GM18502 (cell line): ENCODE results near the gene GDF7.
A peak's percentile ranks its signal among the peaks of the same experiment; 100 is the strongest.

Source experiments
- ATAC-seq: cut with Tn5 transposase; IDR thresholded peaks from one replicate; pipeline ENCODE4 v1.9.1; 2021; ENCODE audit warnings: mild to moderate bottlenecking; ENCODE audit not compliant: unreplicated experiment, poor library complexity

Gene GDF7

DNA sequence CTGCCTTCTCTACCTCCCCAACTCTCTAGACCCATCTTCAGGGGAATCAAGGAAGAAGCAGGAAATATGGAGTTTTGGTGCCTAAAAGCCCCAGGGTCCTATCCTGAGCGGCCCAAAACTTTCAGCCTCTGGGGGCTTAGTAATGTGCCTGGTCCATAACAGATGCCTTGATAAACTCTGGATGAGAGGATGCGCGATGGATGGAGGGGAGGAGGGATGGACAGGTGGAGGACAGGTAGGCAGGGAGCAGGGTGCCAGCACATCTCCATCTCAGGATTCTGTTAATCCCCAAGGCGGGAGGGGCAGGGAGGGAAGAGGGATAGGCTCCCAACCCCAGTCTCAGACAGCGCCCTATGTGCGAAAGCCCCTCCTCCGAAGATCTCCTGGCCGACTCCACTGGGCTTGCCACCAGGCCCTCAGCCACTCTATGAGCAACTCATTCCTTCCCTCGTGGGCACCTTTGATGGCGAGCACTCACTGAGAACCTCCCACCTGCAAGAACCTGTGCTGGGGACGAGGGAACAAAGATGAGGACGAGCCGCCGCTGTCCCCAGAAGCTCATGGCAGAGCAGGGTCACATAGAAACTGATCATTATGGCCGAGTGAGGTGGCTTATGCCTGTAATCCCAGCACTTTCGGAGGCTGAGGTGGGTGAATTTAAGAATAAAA, 39.1 kb upstream of the GDF7 start:
- no peak for ATAC-seq

GRCh38 chr2:20629181-20629580, 37.8 kb upstream of the GDF7 start:
- ATAC-seq = no peak

- ATAC-seq = no peak
Measured at GRCh38 chr2:20629581-20630171, 37.3 kb upstream of the GDF7 start.

DNA sequence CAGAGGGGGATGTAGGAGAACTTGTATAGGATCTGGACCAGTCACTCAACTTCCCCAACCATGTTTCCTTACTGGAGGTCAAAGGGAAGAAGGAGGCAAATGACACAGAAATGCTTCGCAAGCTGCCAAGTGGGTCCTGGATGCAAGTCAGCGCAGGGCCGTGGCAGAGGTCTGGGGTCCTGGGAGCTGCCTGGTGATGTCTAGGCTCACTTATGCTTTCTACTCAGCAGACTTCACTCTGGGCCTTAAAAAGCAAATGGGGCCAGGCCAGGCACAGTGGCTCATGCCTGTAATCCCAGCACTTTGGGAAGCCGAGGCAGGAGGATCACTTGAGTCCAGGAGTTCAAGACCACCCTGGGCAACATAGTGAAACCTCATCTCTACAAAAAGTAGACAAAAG, 36.0 kb upstream of the GDF7 start:
- no peak for ATAC-seq

DNA sequence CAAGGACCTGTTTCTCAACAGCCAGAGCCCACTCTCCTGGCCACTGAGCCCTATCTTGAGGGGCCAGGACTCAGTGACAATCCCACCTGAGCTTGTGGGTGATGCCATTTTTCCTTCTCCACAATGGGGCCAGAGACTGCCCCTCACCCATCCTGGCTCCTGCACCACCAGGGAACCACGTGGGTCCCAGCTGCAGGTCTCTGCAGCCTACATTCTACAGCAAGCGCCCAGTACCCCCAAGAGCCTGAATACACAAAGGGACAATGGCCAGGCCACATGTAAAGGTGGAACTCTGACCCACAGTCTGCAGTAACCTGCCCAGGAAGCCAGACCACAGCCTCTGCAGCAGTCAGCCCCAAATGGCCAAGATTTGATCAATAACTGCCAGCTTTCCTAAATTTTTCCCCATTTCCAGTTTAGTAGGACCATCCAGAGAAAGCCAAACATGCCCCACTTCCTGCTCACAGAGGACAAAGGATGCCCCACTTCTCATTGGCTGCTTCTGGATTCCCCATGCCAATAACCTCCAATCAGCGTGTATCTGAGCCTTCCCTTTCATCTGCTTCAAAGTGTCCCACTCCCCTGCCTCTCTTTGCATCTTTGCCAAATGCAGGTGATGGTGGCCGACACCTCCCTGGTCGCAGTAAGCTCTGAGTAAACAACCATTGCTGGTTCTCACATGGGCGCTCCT, 35.2 kb upstream of the GDF7 start:
- no peak for ATAC-seq

DNA sequence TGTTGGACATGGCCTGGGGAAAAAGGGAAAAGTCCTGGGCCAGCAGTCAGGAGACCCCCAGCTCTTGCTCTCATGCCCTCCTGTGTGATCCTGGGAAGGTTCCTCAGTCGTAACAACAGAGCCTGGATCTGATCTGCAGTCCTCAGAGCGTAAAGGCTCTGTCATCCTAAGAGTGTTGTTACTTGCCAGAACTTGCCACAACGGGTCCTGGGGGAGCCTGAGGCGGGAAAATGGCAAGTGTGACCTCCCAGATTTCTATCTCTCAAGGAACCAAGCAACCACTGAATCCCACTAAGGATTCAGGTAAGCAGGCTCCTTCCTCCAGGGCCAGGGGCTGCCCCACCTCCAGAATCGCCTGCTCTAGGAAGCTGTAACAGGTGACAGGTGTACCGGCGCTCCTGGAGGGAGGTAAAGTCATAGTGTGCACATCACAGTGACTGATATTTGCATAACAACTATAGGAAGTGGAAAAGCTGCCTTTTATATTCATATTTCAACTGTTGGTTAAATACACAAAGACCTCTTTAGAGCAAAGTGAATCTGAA, 34.4 kb upstream of the GDF7 start:
- peak; percentile 34 for ATAC-seq

- peak; percentile 46 for ATAC-seq
Measured at GRCh38 chr2:20633001-20633400, 33.9 kb upstream of the GDF7 start.

DNA sequence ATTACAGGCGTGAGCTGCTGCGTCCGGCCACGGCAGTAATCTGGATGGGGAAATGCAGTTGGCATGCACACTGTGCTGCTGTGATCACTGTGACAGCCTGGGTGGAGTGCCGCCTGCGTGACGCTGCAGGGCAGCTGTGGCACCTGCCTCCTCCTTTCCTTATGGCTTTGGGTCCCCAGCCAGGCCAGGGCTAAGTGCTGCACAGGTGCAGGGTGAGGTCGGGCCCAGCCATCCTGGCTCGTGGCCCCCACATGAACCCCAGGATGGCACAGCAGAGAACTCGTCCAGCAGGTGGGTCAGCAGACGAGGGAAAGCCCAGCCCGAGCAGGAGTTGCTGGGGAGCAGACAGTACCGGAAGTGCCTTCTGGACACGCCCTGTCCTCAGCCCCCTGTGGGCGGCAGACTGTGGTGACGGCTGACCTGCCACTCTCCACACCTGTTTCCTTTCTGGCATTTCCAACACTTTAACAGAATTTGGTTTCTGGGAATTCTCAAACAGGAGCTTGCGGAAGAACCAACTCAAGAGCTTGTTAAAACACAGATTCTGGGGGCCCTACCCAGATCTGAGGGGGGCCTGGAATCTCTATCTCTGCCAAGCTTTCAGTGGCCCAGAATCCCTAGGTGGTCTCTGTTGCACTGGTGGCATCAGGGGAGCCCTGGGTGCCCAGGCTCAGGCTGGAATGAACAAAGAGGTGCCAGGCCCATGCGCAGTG, 33.0 kb upstream of the GDF7 start:
- no peak for ATAC-seq

DNA sequence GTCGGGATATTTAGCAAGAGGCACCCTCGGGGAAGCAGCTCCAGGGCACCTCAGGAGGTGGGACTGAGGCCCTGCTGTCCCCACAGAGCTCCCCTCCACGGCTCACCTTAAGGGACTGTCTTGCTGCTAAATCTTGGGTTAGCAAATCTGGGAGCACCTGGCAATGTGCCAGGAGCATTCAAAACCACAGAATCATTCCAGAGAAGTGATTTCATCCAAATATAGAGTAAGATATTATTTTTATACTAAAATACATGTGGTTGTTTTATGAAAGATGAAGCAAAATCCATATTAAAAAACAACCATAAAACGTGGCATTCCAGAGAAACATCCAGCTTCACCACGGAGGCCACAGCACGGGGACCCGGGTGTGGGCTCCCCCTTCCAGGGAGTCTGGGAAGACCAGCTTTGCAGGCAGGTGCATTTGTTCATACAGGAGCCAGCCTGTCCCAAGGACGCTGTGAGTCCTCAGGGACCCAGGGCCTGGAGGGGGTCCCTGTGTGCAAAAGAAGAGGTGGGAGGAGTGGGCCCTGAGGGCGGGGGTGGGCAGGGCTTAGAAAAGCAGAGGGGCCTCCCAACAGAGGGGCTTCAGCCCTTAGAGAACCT, 32.3 kb upstream of the GDF7 start:
- no peak for ATAC-seq

DNA sequence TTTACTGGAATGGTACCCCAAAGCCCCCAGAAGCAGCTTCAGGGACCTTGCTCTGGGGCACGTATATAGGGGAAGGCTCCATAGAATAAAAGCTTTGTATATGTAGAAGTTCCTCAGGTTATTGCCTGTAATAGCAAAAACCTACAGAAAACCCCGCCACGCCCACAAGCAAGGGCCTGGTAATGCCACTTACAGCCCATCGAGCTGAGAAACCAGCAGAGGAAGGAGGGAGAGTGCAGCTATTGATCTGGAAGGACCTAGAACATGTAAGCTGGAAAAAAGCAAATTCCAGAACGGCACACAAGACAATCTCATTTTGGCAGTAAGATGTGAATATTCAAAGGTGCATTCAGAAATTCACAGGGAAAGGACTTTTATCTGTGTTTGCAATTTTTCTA, 31.8 kb upstream of the GDF7 start:
- no peak for ATAC-seq

DNA sequence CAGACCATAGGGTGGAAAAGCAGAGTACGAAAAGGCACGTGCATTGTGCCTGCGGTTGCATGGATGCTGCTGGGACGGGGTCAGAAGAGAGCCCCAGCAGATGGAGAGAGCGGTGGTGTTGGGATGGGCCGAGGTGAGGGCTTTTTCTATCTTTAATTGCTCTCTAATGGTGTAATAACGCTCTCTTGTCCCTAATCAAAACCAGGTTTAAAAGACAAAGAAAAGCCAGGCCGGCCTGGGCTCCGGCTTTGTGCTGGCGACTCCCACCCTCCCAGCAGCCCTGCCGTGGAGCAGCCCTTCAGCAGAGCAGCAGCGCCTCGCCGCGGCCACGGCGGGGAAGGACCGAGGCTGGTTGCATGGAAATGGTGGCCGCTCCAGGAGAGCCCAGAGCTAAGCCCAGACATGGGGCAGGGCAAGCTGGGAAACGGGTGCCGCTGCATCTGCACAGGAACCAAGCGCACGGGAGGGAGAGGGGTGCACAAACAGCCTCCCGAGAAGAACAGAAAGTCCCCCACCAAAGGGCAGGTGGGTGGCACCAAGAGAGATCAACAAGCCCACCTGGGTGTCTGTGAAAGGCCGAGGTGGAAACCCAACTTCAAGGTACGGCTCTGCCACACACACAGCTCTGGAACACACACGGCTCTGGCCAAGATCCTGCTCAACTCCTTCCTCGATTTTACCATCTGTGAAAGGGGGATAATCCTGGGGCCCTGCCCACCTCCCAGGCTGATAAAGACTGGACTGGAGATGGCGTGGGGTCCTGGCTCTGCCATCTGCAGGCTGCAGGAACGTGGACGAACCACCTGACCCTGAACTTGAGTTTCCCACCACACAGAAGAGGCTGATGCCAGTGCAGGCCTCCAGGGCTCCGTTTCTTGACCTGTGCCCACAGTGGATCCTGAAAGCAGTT, 31.0 kb upstream of the GDF7 start:
- ATAC-seq = peak; percentile 88

DNA sequence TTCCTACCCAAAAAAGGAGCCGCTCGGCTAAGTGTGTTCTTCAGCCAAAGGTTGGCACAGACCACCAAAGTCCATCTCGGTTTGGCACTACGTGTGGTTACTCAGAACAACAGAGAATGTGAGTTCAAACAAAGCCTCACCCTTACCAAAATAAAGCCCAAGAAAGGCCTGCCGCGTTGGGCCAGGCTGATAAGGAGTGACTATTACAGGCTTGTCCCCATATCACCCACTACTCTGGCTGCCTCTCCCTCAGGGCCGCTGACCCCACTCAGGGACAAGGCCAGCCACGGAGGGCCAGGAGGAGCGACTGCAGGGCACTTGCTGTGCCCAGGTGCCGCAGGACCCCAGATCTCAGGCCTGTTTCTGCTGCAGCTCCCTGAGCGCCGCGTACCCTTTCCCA, 29.8 kb upstream of the GDF7 start:
- ATAC-seq = no peak

DNA sequence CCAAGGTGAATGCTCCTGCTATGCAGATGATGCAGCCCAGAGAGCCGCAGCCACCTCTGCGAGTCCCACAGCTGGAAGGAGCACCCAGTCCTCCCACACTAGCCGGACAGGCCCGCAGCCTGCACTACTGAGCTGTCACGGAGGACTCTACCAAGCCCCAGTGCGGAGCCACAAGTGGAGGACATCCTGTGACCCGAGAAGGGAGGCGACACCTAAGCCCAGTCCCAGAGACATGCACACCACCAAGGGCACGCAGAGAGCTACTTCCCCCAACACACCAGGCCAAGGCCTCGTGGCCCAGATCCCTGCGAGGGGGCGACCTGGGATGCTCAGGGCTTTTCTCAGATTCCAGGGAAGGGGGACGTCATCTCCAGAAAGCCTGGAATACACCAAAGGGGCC, 28.9 kb upstream of the GDF7 start:
- no peak for ATAC-seq

DNA sequence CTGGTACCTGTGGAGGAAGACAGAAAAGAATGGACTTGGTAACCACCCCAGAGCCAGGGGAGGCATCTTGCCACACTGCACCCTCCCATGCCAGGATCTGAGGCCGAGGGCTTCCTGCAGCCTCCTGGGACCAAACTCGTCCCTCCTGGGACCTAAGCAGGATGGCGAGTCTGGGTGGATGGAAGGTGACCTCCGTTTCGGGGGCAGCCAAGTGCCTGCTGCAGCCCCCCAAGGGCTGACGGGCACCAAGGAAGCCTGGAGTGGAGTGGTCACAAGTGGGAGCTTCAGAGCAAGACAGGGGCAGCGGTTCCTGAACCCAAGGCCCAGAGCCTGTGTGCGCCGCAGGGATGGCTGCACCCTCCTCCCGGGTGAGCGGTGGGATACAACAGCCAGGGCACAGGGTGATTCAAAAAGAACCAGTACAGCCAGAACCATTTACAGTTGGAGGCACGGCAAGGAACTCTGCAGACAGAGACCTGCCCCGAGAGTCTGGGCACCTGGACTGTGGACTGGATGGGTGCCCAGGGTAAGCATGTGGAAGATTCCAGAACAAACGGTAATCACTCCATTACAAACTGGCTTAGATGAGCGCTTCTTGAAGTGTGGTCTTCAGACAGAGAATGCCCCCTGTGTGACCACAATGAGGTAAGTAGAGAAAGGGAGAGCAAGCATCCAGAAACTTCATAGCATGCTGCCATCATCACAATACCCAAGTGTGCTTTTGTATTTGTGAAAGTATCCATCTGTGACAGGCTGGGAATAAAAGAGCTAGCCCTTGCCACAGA, 28.1 kb upstream of the GDF7 start:
- no peak for ATAC-seq

DNA sequence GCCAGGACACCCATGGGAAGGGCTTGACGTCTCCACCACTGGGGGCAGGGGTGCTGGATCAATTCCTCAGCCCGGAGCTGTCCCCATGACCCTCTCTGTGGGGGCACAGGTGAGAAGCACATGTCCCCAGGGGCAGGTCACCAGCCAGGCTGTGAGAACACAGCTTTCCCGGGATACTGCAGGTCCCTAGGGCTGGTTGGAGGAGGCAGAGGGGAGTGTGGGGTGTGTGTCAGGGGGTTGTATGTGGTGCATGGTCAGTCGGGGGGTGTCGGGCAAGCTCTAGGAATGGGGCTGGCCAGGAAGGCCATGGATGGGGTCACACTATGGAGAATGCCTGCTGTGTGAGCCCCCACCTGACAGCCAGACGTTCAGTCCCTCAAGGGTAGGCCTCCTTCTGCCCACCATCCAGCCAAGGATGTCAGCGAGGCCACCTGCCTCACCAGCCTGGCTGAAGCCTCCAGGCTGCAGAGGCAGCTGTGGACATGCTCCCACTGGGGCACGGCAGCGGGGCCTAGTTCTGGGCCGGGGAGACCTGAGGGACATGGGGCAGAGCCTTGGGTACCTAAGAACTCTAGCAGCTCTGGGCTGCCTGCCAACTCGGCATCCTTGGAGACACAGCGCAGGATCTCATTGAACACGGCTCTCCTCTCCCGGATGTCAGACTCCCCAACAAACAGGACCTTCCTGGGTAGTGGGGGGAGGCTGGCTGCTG, 26.4 kb upstream of the GDF7 start:
- ATAC-seq = no peak

- no peak for ATAC-seq
Measured at GRCh38 chr2:20641123-20641985, 25.6 kb upstream of the GDF7 start.
